K562 (cell line): ENCODE measurements around the gene TRAF3. TPM values are rescaled to one million over a fixed set of nuclear protein-coding genes. Genes with fewer than 3 reads are reported as not detected.
A peak's percentile ranks its signal among the peaks of the same experiment; 100 is the strongest.

ENCODE experiments used
- ATAC-seq: fragments of 200-7000 bp; cut with Tn5 transposase; 3 replicates; pipeline ENCODE4 v1.9.1; 2020; ENCODE audit warnings: moderate library complexity
- BruUV-seq: library from RNA; stranded (reverse); fragments of 400-500 nt; replicated peaks from 2 replicates; lab custom pipeline; 2021; lab: Mats Ljungman, UMichigan
- CTCF ChIA-PET: fragments of 300-600 bp; formaldehyde crosslinking; extraction: SDS; loops from one replicate; lab custom pipeline; 2021; ENCODE audit warnings: low intra/inter-chr PET ratio; lab: Yijun Ruan, JAX
- POLR2A ChIA-PET: fragments of 300-600, 350-650 bp; sonication (Branson Sonifier 250); formaldehyde crosslinking; extraction: SDS; loops from one replicate; lab custom pipeline; 2021; ENCODE audit warnings: antibody characterized with exemption, inconsistent platforms; lab: Yijun Ruan, JAX
- DNase-seq, 4 experiments: peaks; one replicate each; pipeline versions ENCODE4 v3.0.0 to v3.0.0-alpha.2; 2011 to 2018; ENCODE audit warnings: low spot score in 3 of 4, mixed read lengths in 3 of 4; ENCODE audit errors: extremely low read depth in 1 of 4
- FAIRE-seq: peaks from 2 replicates; lab custom pipeline; 2011; peaks lifted over from hg19 to GRCh38; lab: Jason Lieb, UNC
- H2AFZ ChIP-seq: 2 replicates; pipeline ENCODE4 v1.6.0; 2011; ENCODE audit warnings: low read depth, low read length, control low read depth, inconsistent platforms
- H3K27ac ChIP-seq: fragments of 200-600 bp; 3 replicates; pipeline ENCODE4 v1.8.0; 2011; ENCODE audit warnings: low read depth, mild to moderate bottlenecking, control low read depth, inconsistent platforms, low read length, moderate library complexity, mixed read lengths; ENCODE audit errors: extremely low read depth
- H3K27me3 ChIP-seq, 2 experiments: fragments of 300-600 bp in 1 of 2; 2 replicates in 1 of 2; 3 replicates in 1 of 2; pipeline versions ENCODE4 v1.6.0 to v1.8.0; 2011; ENCODE audit warnings: inconsistent platforms in 2 of 2, low read length in 2 of 2, mild to moderate bottlenecking in 1 of 2, mixed read lengths in 1 of 2, moderate library complexity in 1 of 2; ENCODE audit not compliant: control insufficient read depth in 2 of 2, insufficient read depth in 2 of 2
- H3K36me3 ChIP-seq: fragments of 300-600 bp; 3 replicates; pipeline ENCODE4 v1.8.0; 2011; ENCODE audit warnings: mild to moderate bottlenecking, low read length, inconsistent platforms; ENCODE audit not compliant: control insufficient read depth, insufficient read depth
- H3K4me1 ChIP-seq, 2 experiments: fragments of 200-600 bp in 1 of 2; replicated peaks in 1 of 2; 2 replicates in 1 of 2; 3 replicates in 1 of 2; pipeline versions ENCODE4 v1.5.1 to v1.8.0; 2011; ENCODE audit warnings: inconsistent platforms in 2 of 2, low read length in 2 of 2, mild to moderate bottlenecking in 1 of 2, mixed read lengths in 1 of 2, moderate library complexity in 1 of 2; ENCODE audit not compliant: control insufficient read depth in 2 of 2, insufficient read depth in 2 of 2
- H3K4me2 ChIP-seq: 2 replicates; pipeline ENCODE4 v1.6.1; 2011; ENCODE audit warnings: low read length, control low read depth, inconsistent platforms, mixed read lengths; ENCODE audit not compliant: insufficient read depth
- H3K4me3 ChIP-seq: fragments of 200-600 bp; sonication (generic), shearing (Covaris generic); 2 replicates; pipeline ENCODE4 v1.5.1; 2016; ENCODE audit warnings: control low read depth, inconsistent platforms
- H3K79me2 ChIP-seq: fragments of 200-600 bp; 3 replicates; pipeline ENCODE4 v1.8.0; 2011; ENCODE audit warnings: low read length, inconsistent platforms; ENCODE audit not compliant: control insufficient read depth, insufficient read depth
- H3K9ac ChIP-seq, 2 experiments: 2 replicates each; pipeline versions ENCODE4 v1.6.0 to v1.6.1; 2011; ENCODE audit warnings: low read depth in 2 of 2, low read length in 2 of 2, control low read depth in 1 of 2, inconsistent platforms in 1 of 2, mild to moderate bottlenecking in 1 of 2, mixed read lengths in 1 of 2; ENCODE audit not compliant: insufficient read depth in 1 of 2
- H3K9me1 ChIP-seq: one replicate; pipeline ENCODE4 v1.6.0; 2011; ENCODE audit warnings: inconsistent platforms, mild to moderate bottlenecking, low read length, moderate library complexity; ENCODE audit not compliant: control insufficient read depth, insufficient read depth
- H3K9me3 ChIP-seq: replicated peaks from 2 replicates; pipeline ENCODE4 v1.5.1; 2011; ENCODE audit warnings: low read depth, low read length, inconsistent platforms; ENCODE audit not compliant: control insufficient read depth, insufficient read depth
- H4K20me1 ChIP-seq: replicated peaks from 2 replicates; pipeline ENCODE4 v1.6.1; 2011; ENCODE audit warnings: low read length, inconsistent platforms, mixed read lengths; ENCODE audit not compliant: control insufficient read depth, insufficient read depth
- MEF2D ChIP-seq: conservative IDR thresholded peaks from 2 replicates; pipeline ENCODE4 v1.6.1; 2016; ENCODE audit warnings: low read depth, missing genetic modification characterization, missing compliant biosample characterization
- PML ChIP-seq: IDR thresholded peaks from 2 replicates; pipeline ENCODE4 v1.6.1; 2012; ENCODE audit warnings: low read length, inconsistent platforms
- SREBF1 ChIP-seq: fragments of 150-350 bp; IDR thresholded peaks from 2 replicates; pipeline ENCODE4 v1.6.1; 2014; ENCODE audit warnings: antibody characterized with exemption, low read depth, low read length, borderline replicate concordance
- TCF15 ChIP-seq: fragments of 250-450 bp; sonication (Bioruptor Pico); IDR thresholded peaks from 2 replicates; pipeline ENCODE4 v1.8.0; 2022; ENCODE audit warnings: moderate library complexity, mild to moderate bottlenecking, inconsistent platforms
- ZNF121 ChIP-seq: sonication (generic); formaldehyde crosslinking; conservative IDR thresholded peaks from 2 replicates; pipeline ENCODE4 v1.8.0; 2022; ENCODE audit warnings: missing genetic modification reagents
- WGBS: fragments of 100-300 bp; shearing (Covaris generic); methylation state at CpG from one replicate; pipeline ENCODE4 v1.1.6; 2016; ENCODE audit warnings: low coverage, mixed read lengths; ENCODE audit not compliant: insufficient coverage; ENCODE audit errors: missing lambda C conversion rate; 5-methylcytosine and 5-hydroxymethylcytosine counted together
- in situ Hi-C: fragments of 300-500 bp; cut with MboI; formaldehyde crosslinking; loops from 4 replicates; pipeline ENCODE4 v1.15.0; 2018; ENCODE audit warnings: inconsistent platforms, mixed read lengths
- intact Hi-C: fragments of 100-400 bp; cut with micrococcal nuclease; formaldehyde crosslinking; loops from 2 replicates; pipeline ENCODE4 v1.14.2; 2022
- polyA plus RNA-seq, 8 experiments: library from polyadenylated mRNA; depleted of rRNA in 4 of 8; stranded (reverse) in 5 of 8; unstranded in 3 of 8; fragments of >200 nt; fragmentation: Nextera tagmentation in 2 of 8; fragmentation: Illumina TruSeq in 1 of 8; extraction: Ambion mirVana in 2 of 8; extraction: Trizol in 1 of 8; gene quantifications; 2 replicates each; pipeline versions ENCODE4 v1.2.1 to v1.2.3, GENCODE V29; 2011 to 2014; ENCODE audit warnings: inconsistent platforms in 1 of 8, missing spikeins in 1 of 8
- total RNA-seq, 7 experiments: library from RNA; depleted of rRNA in 6 of 7; stranded (reverse); fragments of >200 nt in 6 of 7; fragmentation: Illumina TruSeq in 2 of 7; extraction: Trizol in 2 of 7; gene quantifications; 2 replicates each; pipeline versions ENCODE4 v1.2.1 to v1.2.3, GENCODE V29; 2011 to 2021; ENCODE audit warnings: low replicate concordance in 1 of 7

The TRAF3 gene
- total and polyA plus RNA-seq, 9 of the 15 experiments (the other 6 are each of a cell fraction or from before 2014, with no cell fraction given): 0.52 to 21.3 (median 9.9) TPM

- H3K9me1 ChIP-seq: no peaks in the 10 kb centered on the region
- ATAC-seq: peak; percentile 67
- H2AFZ ChIP-seq: no peak overlapping the region
- POLR2A ChIA-PET: no interaction called here
- no peak overlapping the region; the same call in 2 of the 3 replicates for H3K27ac ChIP-seq
- peak in 2 of 4 experiments; percentile 10 to 15 for DNase-seq
- H3K36me3 ChIP-seq: no peaks in the 10 kb centered on the region
- no TSS peak for BruUV-seq
- no peak overlapping the region for H3K4me2 ChIP-seq
- TF ChIP-seq ZNF121 (CRISPR knock-in tag): peak; percentile 58
- no peak for TF ChIP-seq PML
- no peak for TF ChIP-seq TCF15
- TF ChIP-seq MEF2D (tag): no peak
- no peak for TF ChIP-seq SREBF1
- in situ Hi-C loops: no loop called here
- no peaks in the 10 kb centered on the region for H4K20me1 ChIP-seq
- FAIRE-seq: no peak
- intact Hi-C loops: no loop called here
- 0 out of 4 replicates have a peak overlapping the region, but pooled peaks of 1 of the 2 experiments have one; percentile 55 for H3K9ac ChIP-seq
- H3K79me2 ChIP-seq: no peaks in the 10 kb centered on the region
- H3K9me3 ChIP-seq: no peaks in the 10 kb centered on the region
- WGBS: 63% methylated on average over 11 of the region's 12 CpGs
- no peak overlapping the region for H3K4me3 ChIP-seq
- H3K27me3 ChIP-seq: no peaks in the 10 kb centered on the region
- CTCF ChIA-PET: no interaction called here
- H3K4me1 ChIP-seq: peaks cover 0 to 8% of the 10 kb centered on the region in 2 experiments; a peak in 3 of 5 replicates
These were observed 71.7 kb downstream of the TRAF3 start for GRCh38 chr14:102848830-102849525.
